Tibial artery (tissue), 4 donors: ENCODE measurements around the gene ADRA1B.
A peak's percentile ranks its signal among the peaks of the same experiment; 100 is the strongest.

Experiments
- DNase-seq, 2 donors: peaks; one replicate each; pipeline ENCODE4 v3.0.0-alpha.2; 2019
- H3K27ac ChIP-seq, 2 donors: fragments of 200-600 bp; sonication (generic) in 1 of 2; 1 replicate in 1 of 2; 2 replicates in 1 of 2; pipeline ENCODE4 v1.5.1; 2018 to 2019; ENCODE audit warnings: mild to moderate bottlenecking in 1 of 2
- H3K27me3 ChIP-seq, 2 donors: fragments of 200-600 bp; sonication (generic) in 1 of 2; one replicate each; pipeline versions ENCODE4 v1.5.1 to v1.6.0; 2016 to 2019
- H3K36me3 ChIP-seq, 3 donors: fragments of 200-600 bp; sonication (generic) in 2 of 3; one replicate each; pipeline ENCODE4 v1.5.1; 2016 to 2019; ENCODE audit warnings: mild to moderate bottlenecking in 2 of 3
- H3K4me1 ChIP-seq, 4 donors: fragments of 200-600 bp; sonication (generic) in 2 of 4; 1 replicate in 3 of 4; 2 replicates in 1 of 4; pipeline ENCODE4 v1.5.1; 2016 to 2019
- H3K4me3 ChIP-seq, 2 donors: fragments of 200-600 bp; sonication (generic) in 1 of 2; 1 replicate in 1 of 2; 2 replicates in 1 of 2; pipeline ENCODE4 v1.5.1; 2018 to 2019; ENCODE audit warnings: mild to moderate bottlenecking in 2 of 2
- H3K9me3 ChIP-seq, 3 donors: fragments of 200-600 bp; sonication (generic) in 1 of 3; one replicate each; pipeline ENCODE4 v1.5.1; 2016 to 2019
- CTCF ChIP-seq, 2 experiments: fragments of 200-600 bp in 1 of 2; fragments of 450-650 bp in 1 of 2; IDR thresholded peaks; one replicate each; pipeline ENCODE4 v1.5.1; 2017 to 2019; ENCODE audit warnings: antibody characterized with exemption in 2 of 2, mild to moderate bottlenecking in 1 of 2, moderate library complexity in 1 of 2
- intact Hi-C: fragments of 100-400 bp; cut with DNase I; formaldehyde crosslinking; loops from one replicate; pipeline ENCODE4 v1.15.0; 2023; ENCODE audit warnings: low total_unique reads

Gene ADRA1B

GRCh38 chr5:159878988-159879471 is 37.3 kb upstream of the ADRA1B start:
- TF ChIP-seq CTCF (IDR thresholded peaks at IDR 0.05) = no peak
- Histone ChIP-seq H3K27me3 (no peaks in the 10 kb centered on the region), H3K36me3 (no peaks in the 10 kb centered on the region), H3K9me3 (no peaks in the 10 kb centered on the region), H3K27ac (peak overlapping the region; percentile 71 to 84), H3K4me1 (peaks cover 0 to 75% (median 39%) of the 10 kb centered on the region in 4 donors), H3K4me3 (no peak overlapping the region)
- peak; percentile 56 to 88 for DNase-seq
- intact Hi-C loops = no loop called here

- H3K36me3 ChIP-seq = no peaks in the 10 kb centered on the region
- intact Hi-C loops = no loop called here
- TF ChIP-seq CTCF (IDR thresholded peaks at IDR 0.05) = no peak
- no peaks in the 10 kb centered on the region for H3K9me3 ChIP-seq
- H3K27me3 ChIP-seq = no peaks in the 10 kb centered on the region
- H3K4me3 ChIP-seq = no peak overlapping the region
- peak overlapping the region; percentile 15 to 84 for H3K27ac ChIP-seq
- peaks cover 0 to 85% (median 41%) of the 10 kb centered on the region in 4 donors for H3K4me1 ChIP-seq
- DNase-seq = no peak
Observed at GRCh38 chr5:159880676-159881075, 35.6 kb upstream of the ADRA1B start.

- Histone ChIP-seq H3K27me3 (no peaks in the 10 kb centered on the region), H3K4me3 (no peak overlapping the region), H3K9me3 (no peaks in the 10 kb centered on the region), H3K27ac (peak overlapping the region; percentile 78 to 80), H3K36me3 (no peaks in the 10 kb centered on the region), H3K4me1 (peaks cover 0 to 72% (median 38%) of the 10 kb centered on the region in 4 donors)
- no peak for TF ChIP-seq CTCF (IDR thresholded peaks at IDR 0.05)
- intact Hi-C loops = no loop called here
- DNase-seq = no peak
Observed at GRCh38 chr5:159881967-159882366, 34.3 kb upstream of the ADRA1B start.

- H3K9me3 ChIP-seq = no peaks in the 10 kb centered on the region
- no peaks in the 10 kb centered on the region for H3K36me3 ChIP-seq
- intact Hi-C loops = no loop called here
- peak in 1 of 2 donors; percentile 76 for DNase-seq
- peak overlapping the region; percentile 78 to 80 for H3K27ac ChIP-seq
- no peak for TF ChIP-seq CTCF (IDR thresholded peaks at IDR 0.05)
- no peaks in the 10 kb centered on the region for H3K27me3 ChIP-seq
- peaks cover 0 to 56% (median 24%) of the 10 kb centered on the region in 4 donors for H3K4me1 ChIP-seq
- H3K4me3 ChIP-seq = no peak overlapping the region
Observed at GRCh38 chr5:159883522-159883950, 32.7 kb upstream of the ADRA1B start.

GRCh38 chr5:159884917-159885620 is 31.2 kb upstream of the ADRA1B start:
- no peak for TF ChIP-seq CTCF (IDR thresholded peaks at IDR 0.05)
- Histone ChIP-seq H3K27ac (peak overlapping the region in 1 of 2 donors; percentile 59), H3K27me3 (no peaks in the 10 kb centered on the region), H3K9me3 (no peaks in the 10 kb centered on the region), H3K36me3 (no peaks in the 10 kb centered on the region), H3K4me3 (no peak overlapping the region), H3K4me1 (peaks cover 0 to 41% (median 12%) of the 10 kb centered on the region in 4 donors)
- no peak for DNase-seq
- intact Hi-C loops = no loop called here
